ENCODE results near the gene HACD1. TPM values are rescaled to one million over a fixed set of nuclear protein-coding genes. Genes with fewer than 3 reads are reported as not detected.

Gene HACD1, protein sequence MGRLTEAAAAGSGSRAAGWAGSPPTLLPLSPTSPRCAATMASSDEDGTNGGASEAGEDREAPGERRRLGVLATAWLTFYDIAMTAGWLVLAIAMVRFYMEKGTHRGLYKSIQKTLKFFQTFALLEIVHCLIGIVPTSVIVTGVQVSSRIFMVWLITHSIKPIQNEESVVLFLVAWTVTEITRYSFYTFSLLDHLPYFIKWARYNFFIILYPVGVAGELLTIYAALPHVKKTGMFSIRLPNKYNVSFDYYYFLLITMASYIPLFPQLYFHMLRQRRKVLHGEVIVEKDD
- total RNA-seq = 14.8 and 30.3 TPM in 2 replicates
- polyA plus RNA-seq = 31.9 and 38.8 TPM in 2 replicates

DNA sequence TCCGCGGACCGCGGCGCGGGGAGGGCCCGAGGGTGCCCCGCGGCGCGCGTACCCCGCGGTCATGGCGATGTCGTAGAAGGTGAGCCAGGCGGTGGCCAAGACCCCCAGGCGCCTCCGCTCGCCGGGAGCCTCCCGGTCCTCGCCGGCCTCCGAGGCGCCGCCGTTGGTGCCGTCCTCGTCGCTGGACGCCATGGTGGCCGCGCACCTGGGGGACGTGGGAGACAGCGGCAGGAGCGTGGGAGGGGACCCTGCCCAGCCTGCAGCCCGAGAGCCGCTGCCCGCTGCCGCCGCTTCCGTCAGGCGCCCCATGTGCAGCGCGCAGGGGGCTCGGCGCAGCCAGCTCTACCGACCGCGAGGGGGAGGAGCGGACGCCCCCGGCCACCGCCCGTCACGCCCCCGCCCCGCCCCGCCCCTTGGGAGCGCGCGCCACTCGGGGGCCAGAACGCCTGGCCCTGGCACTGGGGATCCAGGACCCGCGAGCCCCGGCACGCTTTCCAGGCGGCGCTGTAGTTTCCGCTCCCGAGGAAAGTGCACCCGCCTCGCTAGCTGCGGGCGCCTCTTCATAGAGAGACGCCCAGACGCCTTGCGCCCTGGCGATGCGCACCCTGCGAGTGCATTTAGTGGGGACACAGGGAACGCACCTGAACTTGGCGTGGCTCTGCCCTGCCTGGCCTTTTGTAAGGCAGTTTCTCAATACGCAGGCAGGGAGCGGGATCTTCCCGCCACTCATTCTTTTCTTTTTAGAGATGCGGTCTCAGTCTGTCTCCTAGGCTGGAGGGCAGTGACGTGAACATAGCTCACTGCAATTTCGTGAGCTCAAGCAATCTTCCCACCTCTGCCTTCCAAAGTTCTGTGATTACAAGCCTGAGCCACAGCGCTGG is at the start of gene HACD1:
Gene HACD1, minus strand, starts transcription at position 344 of the 881 bp plus-strand sequence. Its CDS starts 35 bp downstream, at position 309.
- H3K36me3 ChIP-seq (replicated peaks; ENCODE audit: insufficient read depth, low read depth) = no peaks in the 10 kb centered on the region
- peak within 1 kb of the TSS; percentile 91 for H3K4me2 ChIP-seq
- H3K79me2 ChIP-seq = no peaks in the 10 kb centered on the region
- peaks cover 3% of the 10 kb centered on the region for H3K27me3 ChIP-seq
- no peaks in the 10 kb centered on the region for H4K20me1 ChIP-seq (ENCODE audit: insufficient read depth, poor library complexity, severe bottlenecking)
- H3K9me3 ChIP-seq (ENCODE audit: low read depth) = no peaks in the 10 kb centered on the region
- WGBS (ENCODE audit: low lambda C conversion rate, missing lambda C conversion rate) = 1% methylated on average over 63 of the region's 92 CpGs
- DNase-seq (ENCODE audit: low spot score) = peak; percentile 80
- no peaks in the 10 kb centered on the region for H3K9me2 ChIP-seq (replicated peaks; ENCODE audit: insufficient read depth)
- peaks cover 4% of the 10 kb centered on the region for H3K4me1 ChIP-seq (ENCODE audit: insufficient read depth)
- peak within 1 kb of the TSS; percentile 90 for H3K27ac ChIP-seq
- H2AFZ ChIP-seq = peak within 1 kb of the TSS; percentile 94
- peak within 1 kb of the TSS; percentile 98 for H3K4me3 ChIP-seq
- TF ChIP-seq EZH2phosphoT487 (IDR thresholded peaks at IDR 0.05; ENCODE audit: low read depth, severe bottlenecking, unreplicated experiment) = no peak
- TF ChIP-seq, protein P1, sequence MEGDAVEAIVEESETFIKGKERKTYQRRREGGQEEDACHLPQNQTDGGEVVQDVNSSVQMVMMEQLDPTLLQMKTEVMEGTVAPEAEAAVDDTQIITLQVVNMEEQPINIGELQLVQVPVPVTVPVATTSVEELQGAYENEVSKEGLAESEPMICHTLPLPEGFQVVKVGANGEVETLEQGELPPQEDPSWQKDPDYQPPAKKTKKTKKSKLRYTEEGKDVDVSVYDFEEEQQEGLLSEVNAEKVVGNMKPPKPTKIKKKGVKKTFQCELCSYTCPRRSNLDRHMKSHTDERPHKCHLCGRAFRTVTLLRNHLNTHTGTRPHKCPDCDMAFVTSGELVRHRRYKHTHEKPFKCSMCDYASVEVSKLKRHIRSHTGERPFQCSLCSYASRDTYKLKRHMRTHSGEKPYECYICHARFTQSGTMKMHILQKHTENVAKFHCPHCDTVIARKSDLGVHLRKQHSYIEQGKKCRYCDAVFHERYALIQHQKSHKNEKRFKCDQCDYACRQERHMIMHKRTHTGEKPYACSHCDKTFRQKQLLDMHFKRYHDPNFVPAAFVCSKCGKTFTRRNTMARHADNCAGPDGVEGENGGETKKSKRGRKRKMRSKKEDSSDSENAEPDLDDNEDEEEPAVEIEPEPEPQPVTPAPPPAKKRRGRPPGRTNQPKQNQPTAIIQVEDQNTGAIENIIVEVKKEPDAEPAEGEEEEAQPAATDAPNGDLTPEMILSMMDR (IDR thresholded peaks at IDR 0.05; ENCODE audit: poor library complexity) = peak; percentile 16

DNA sequence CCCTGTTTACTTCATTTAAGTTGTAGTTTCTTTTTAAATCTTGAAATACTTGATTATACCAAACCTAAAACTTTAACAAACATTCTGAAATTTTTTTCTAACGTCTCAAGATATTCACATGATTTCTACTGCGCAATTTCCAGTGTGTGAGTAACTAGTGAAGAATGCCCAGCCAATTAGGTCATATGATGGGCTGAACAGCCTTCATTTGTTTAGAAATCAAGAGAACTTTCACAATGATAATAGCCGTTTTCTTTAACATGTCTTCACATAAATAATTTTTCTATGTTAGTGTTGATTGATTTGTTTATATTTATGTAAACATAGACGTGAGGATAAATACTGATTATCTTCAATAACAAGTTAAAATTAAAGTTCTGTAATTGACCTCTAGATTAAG is 48.6 kb upstream of the HACD1 start:
- Histone ChIP-seq H3K4me1 (ENCODE audit: insufficient read depth) (no peaks in the 10 kb centered on the region), H3K4me2 (peak overlapping the region; percentile 45), H3K36me3 (replicated peaks; ENCODE audit: insufficient read depth, low read depth) (no peaks in the 10 kb centered on the region), H3K27ac (peak overlapping the region; percentile 79), H4K20me1 (ENCODE audit: insufficient read depth, poor library complexity, severe bottlenecking) (no peaks in the 10 kb centered on the region), H3K27me3 (no peaks in the 10 kb centered on the region), H3K79me2 (peaks cover 59% of the 10 kb centered on the region), H3K9me2 (replicated peaks; ENCODE audit: insufficient read depth) (no peaks in the 10 kb centered on the region), H2AFZ (no peak overlapping the region), H3K9me3 (ENCODE audit: low read depth) (no peaks in the 10 kb centered on the region), H3K4me3 (no peak overlapping the region)
- TF ChIP-seq EZH2 (IDR thresholded peaks at IDR 0.05; ENCODE audit: borderline replicate concordance) (no peak), EZH2phosphoT487 (IDR thresholded peaks at IDR 0.05; ENCODE audit: low read depth, severe bottlenecking, unreplicated experiment) (no peak)
- TF ChIP-seq, protein P1 (IDR thresholded peaks at IDR 0.05; ENCODE audit: poor library complexity) = no peak
- DNase-seq (ENCODE audit: low spot score) = peak; percentile 56
- WGBS (ENCODE audit: low lambda C conversion rate, missing lambda C conversion rate) = 52% methylated on average over 4 of the region's 4 CpGs

DNA sequence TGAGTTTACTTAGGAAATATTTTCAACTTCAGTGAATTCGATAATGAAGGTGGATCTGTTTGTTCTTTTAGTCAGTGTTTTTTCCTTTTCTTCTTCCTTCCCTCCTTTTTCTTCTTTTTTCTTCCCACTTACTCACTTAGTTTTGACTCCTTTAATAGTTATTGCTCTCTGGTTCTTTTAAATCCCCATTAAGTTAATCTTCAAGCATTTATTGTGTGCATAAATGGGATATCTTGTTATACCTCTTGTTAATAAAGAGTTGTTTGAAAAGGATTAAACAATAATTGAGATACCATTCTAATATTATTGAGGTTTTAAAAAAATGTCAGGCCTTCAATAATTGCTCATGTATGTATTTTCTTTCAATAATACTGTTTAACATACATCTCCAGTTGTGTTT is 46.3 kb upstream of the HACD1 start:
- Histone ChIP-seq H2AFZ (no peak overlapping the region), H3K27ac (no peak overlapping the region), H3K9me2 (replicated peaks; ENCODE audit: insufficient read depth) (no peaks in the 10 kb centered on the region), H4K20me1 (ENCODE audit: insufficient read depth, poor library complexity, severe bottlenecking) (no peaks in the 10 kb centered on the region), H3K36me3 (replicated peaks; ENCODE audit: insufficient read depth, low read depth) (no peaks in the 10 kb centered on the region), H3K79me2 (peaks cover 63% of the 10 kb centered on the region), H3K4me1 (ENCODE audit: insufficient read depth) (no peaks in the 10 kb centered on the region), H3K9me3 (ENCODE audit: low read depth) (no peaks in the 10 kb centered on the region), H3K4me2 (no peak overlapping the region), H3K4me3 (no peak overlapping the region), H3K27me3 (no peaks in the 10 kb centered on the region)
- no peak for DNase-seq (ENCODE audit: low spot score)
- WGBS (ENCODE audit: low lambda C conversion rate, missing lambda C conversion rate) = 83% methylated on average over 1 of the region's 1 CpG
- TF ChIP-seq EZH2 (IDR thresholded peaks at IDR 0.05; ENCODE audit: borderline replicate concordance) (no peak), EZH2phosphoT487 (IDR thresholded peaks at IDR 0.05; ENCODE audit: low read depth, severe bottlenecking, unreplicated experiment) (no peak)
- TF ChIP-seq, protein P1 (IDR thresholded peaks at IDR 0.05; ENCODE audit: poor library complexity) = no peak
